Endothelial cell of umbilical vein (primary cell): ENCODE measurements around the gene CXorf66. TPM values are rescaled to one million over a fixed set of nuclear protein-coding genes. Genes with fewer than 3 reads are reported as not detected.

ENCODE experiments used
- BruUV-seq: library from RNA; stranded (reverse); fragments of 400-500 nt; replicated peaks from 2 replicates; lab custom pipeline; 2021; lab: Mats Ljungman, UMichigan
- CTCF ChIA-PET: fragments of 300-600, 350-600 bp; sonication (Branson Sonifier 250); formaldehyde crosslinking; loops from one replicate; lab custom pipeline; 2021; ENCODE audit warnings: antibody characterized with exemption, inconsistent platforms; lab: Charles Lee
- POLR2A ChIA-PET: fragments of 300-600, 350-600 bp; sonication (Branson Sonifier 250); formaldehyde crosslinking; loops from one replicate; lab custom pipeline; 2021; ENCODE audit warnings: antibody characterized with exemption, inconsistent platforms; lab: Charles Lee
- DNase-seq: peaks from one replicate; pipeline ENCODE4 v3.0.0-alpha.2; 2011; ENCODE audit warnings: low read depth, low spot score
- FAIRE-seq: peaks from 2 replicates; lab custom pipeline; 2011; peaks lifted over from hg19 to GRCh38; lab: Jason Lieb, UNC
- H2AFZ ChIP-seq: 2 replicates; pipeline ENCODE4 v1.6.0; 2012; ENCODE audit warnings: low read depth, low read length, control low read depth, inconsistent platforms
- H3K27ac ChIP-seq: 2 replicates; pipeline ENCODE4 v1.5.1; 2011; ENCODE audit warnings: low read depth, mild to moderate bottlenecking, control low read depth, low read length, moderate library complexity; ENCODE audit not compliant: insufficient read depth
- H3K27me3 ChIP-seq, 2 experiments: 2 replicates each; pipeline versions ENCODE4 v1.6.0 to v1.6.1; 2011; ENCODE audit warnings: low read length in 2 of 2, mixed read lengths in 1 of 2; ENCODE audit not compliant: control insufficient read depth in 2 of 2, insufficient read depth in 2 of 2
- H3K36me3 ChIP-seq, 2 experiments: 2 replicates in 1 of 2; 3 replicates in 1 of 2; pipeline ENCODE4 v1.5.1; 2011; ENCODE audit warnings: low read length in 2 of 2, mild to moderate bottlenecking in 1 of 2, moderate library complexity in 1 of 2; ENCODE audit not compliant: control insufficient read depth in 2 of 2, insufficient read depth in 2 of 2; ENCODE audit errors: extremely low read depth in 1 of 2
- H3K4me1 ChIP-seq: 3 replicates; pipeline ENCODE4 v1.5.1; 2011; ENCODE audit warnings: mild to moderate bottlenecking, low read length; ENCODE audit not compliant: control insufficient read depth, insufficient read depth; ENCODE audit errors: extremely low read depth
- H3K4me2 ChIP-seq: 2 replicates; pipeline ENCODE4 v1.6.1; 2011; ENCODE audit warnings: low read length, control low read depth, mixed read lengths; ENCODE audit not compliant: insufficient read depth
- H3K4me3 ChIP-seq, 3 experiments: fragments of 200-600 bp in 1 of 3; sonication (generic), shearing (Covaris generic) in 1 of 3; replicated peaks in 1 of 3; 2 replicates each; pipeline ENCODE4 v1.5.1; 2011 to 2016; ENCODE audit warnings: control low read depth in 3 of 3, low read length in 3 of 3, mild to moderate bottlenecking in 2 of 3, inconsistent platforms in 1 of 3, low read depth in 1 of 3, moderate library complexity in 1 of 3; ENCODE audit not compliant: insufficient read depth in 1 of 3
- H3K79me2 ChIP-seq: 2 replicates; pipeline ENCODE4 v1.6.0; 2012; ENCODE audit warnings: low read length, inconsistent platforms; ENCODE audit not compliant: control insufficient read depth, insufficient read depth
- H3K9ac ChIP-seq: replicated peaks from 2 replicates; pipeline ENCODE3; 2011; ENCODE audit warnings: low read length, control low read depth; ENCODE audit not compliant: insufficient read depth; ENCODE audit errors: extremely low read depth
- H3K9me1 ChIP-seq: replicated peaks from 3 replicates; pipeline ENCODE4 v1.6.0; 2011; ENCODE audit warnings: mild to moderate bottlenecking, low read length; ENCODE audit not compliant: control insufficient read depth, insufficient read depth; ENCODE audit errors: extremely low read depth
- H3K9me3 ChIP-seq: replicated peaks from 2 replicates; pipeline ENCODE4 v1.5.1; 2012; ENCODE audit warnings: low read length, inconsistent platforms; ENCODE audit not compliant: control insufficient read depth, insufficient read depth
- H4K20me1 ChIP-seq: replicated peaks from 2 replicates; pipeline ENCODE3; 2011; ENCODE audit warnings: mild to moderate bottlenecking, low read length; ENCODE audit not compliant: control insufficient read depth, insufficient read depth; ENCODE audit errors: extremely low read depth
- EZH2 ChIP-seq: IDR thresholded peaks from 2 replicates; pipeline ENCODE4 v1.6.1; 2012; ENCODE audit warnings: borderline replicate concordance, low read depth, mild to moderate bottlenecking, moderate library complexity, low read length, inconsistent platforms; ENCODE audit not compliant: severe bottlenecking
- FOS ChIP-seq: IDR thresholded peaks from 2 replicates; pipeline ENCODE4 v1.6.1; 2011; ENCODE audit warnings: mild to moderate bottlenecking, low read length, moderate library complexity, borderline replicate concordance; ENCODE audit not compliant: insufficient read depth
- GATA2 ChIP-seq: IDR thresholded peaks from 2 replicates; pipeline ENCODE4 v1.7.0; 2011; ENCODE audit warnings: low read depth, mild to moderate bottlenecking, moderate library complexity, mixed read lengths, low read length; ENCODE audit not compliant: insufficient read length, insufficient read depth
- JUN ChIP-seq: IDR thresholded peaks from 2 replicates; pipeline ENCODE4 v1.6.1; 2011; ENCODE audit warnings: borderline replicate concordance, low read depth; ENCODE audit not compliant: insufficient read length, insufficient read depth
- MYC ChIP-seq: IDR thresholded peaks from one replicate; pipeline ENCODE4 v1.6.1; 2011; ENCODE audit warnings: mild to moderate bottlenecking, low read depth, low read length
- POLR2A ChIP-seq: IDR thresholded peaks from 2 replicates; pipeline ENCODE4 v1.6.1; 2012; ENCODE audit warnings: low read depth, mild to moderate bottlenecking, control low read depth, low read length
- POLR2AphosphoS5 ChIP-seq: IDR thresholded peaks from 2 replicates; pipeline ENCODE4 v1.6.1; 2012; ENCODE audit warnings: low read depth, mild to moderate bottlenecking, control low read depth, low read length, moderate library complexity; ENCODE audit not compliant: insufficient read depth
- dilution Hi-C: fragments of 300-500 bp; cut with MboI; formaldehyde crosslinking; loops from one replicate; pipeline ENCODE4 v1.15.0; 2019; ENCODE audit warnings: low sequenced_read_pairs; ENCODE audit not compliant: extremely low pct_ligation_motif_present
- intact Hi-C: fragments of 100-400 bp; cut with micrococcal nuclease; formaldehyde crosslinking; loops from one replicate; pipeline ENCODE4 v1.10.0; 2022
- polyA plus RNA-seq, 4 experiments: library from polyadenylated mRNA; depleted of rRNA in 3 of 4; stranded (reverse) in 3 of 4; unstranded in 1 of 4; fragments of >200 nt; gene quantifications; 2 replicates each; pipeline versions ENCODE4 v1.2.1 to v1.2.3, GENCODE V29; 2011 to 2012; ENCODE audit warnings: missing spikeins in 1 of 4
- total RNA-seq: library from RNA; stranded (reverse); gene quantifications from 2 replicates; pipeline ENCODE4 v1.2.3, GENCODE V29; 2021
- TF ChIP-seq, protein P1 (sequence below), 2 donors: IDR thresholded peaks; 1 replicate in 1 of 2; 2 replicates in 1 of 2; pipeline ENCODE4 v1.5.1; 2011; ENCODE audit warnings: low read length in 2 of 2, mild to moderate bottlenecking in 2 of 2, moderate library complexity in 2 of 2, control low read depth in 1 of 2, inconsistent platforms in 1 of 2, low read depth in 1 of 2; ENCODE audit not compliant: insufficient read depth in 1 of 2; ENCODE audit errors: extremely low read depth in 1 of 2
- TF ChIP-seq, protein P2 (sequence below): IDR thresholded peaks from 2 replicates; pipeline ENCODE4 v1.6.1; 2011; ENCODE audit not compliant: insufficient read depth, insufficient read length

CXorf66 gene
- total and polyA plus RNA-seq, 2 donors (not counting 3 experiments of a cell fraction or from before 2014, with no cell fraction given), result not detected

DNA sequence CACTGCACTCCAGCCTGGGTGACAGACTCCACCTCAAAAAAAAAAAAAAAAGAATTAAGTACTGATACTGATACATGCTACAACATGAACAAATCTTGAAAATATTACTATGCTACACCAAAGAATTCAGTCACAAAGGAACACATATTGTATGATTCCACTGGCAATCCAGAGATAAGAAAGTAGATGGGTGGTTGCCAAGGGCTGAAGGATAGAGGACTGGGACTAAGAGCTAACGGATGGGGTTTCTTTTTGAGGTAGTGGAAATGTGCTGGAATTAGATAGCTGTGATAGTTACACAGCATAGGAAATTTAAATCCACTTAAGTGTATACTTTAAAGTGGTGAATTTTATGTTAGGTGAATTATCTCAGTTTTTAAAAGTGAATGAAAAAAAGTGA lies 45.0 kb downstream of the CXorf66 start:
- Histone ChIP-seq H4K20me1 (no peaks in the 10 kb centered on the region), H3K9me1 (no peaks in the 10 kb centered on the region), H2AFZ (no peak overlapping the region), H3K9ac (no peak overlapping the region), H3K27ac (no peak overlapping the region), H3K4me3 (no peak overlapping the region), H3K27me3 (no peaks in the 10 kb centered on the region), H3K36me3 (no peaks in the 10 kb centered on the region), H3K4me2 (no peak overlapping the region), H3K9me3 (no peaks in the 10 kb centered on the region), H3K4me1 (peaks cover 24% of the 10 kb centered on the region), H3K79me2 (peaks cover 39% of the 10 kb centered on the region)
- FAIRE-seq (no peak), DNase-seq (peak; percentile 48)
- intact Hi-C loops (no loop called here), dilution Hi-C loops (no loop called here)
- TF ChIP-seq EZH2 (no peak), GATA2 (no peak), POLR2A (no peak), FOS (no peak), MYC (no peak), POLR2AphosphoS5 (no peak), JUN (no peak)
- TF ChIP-seq, protein P1, sequence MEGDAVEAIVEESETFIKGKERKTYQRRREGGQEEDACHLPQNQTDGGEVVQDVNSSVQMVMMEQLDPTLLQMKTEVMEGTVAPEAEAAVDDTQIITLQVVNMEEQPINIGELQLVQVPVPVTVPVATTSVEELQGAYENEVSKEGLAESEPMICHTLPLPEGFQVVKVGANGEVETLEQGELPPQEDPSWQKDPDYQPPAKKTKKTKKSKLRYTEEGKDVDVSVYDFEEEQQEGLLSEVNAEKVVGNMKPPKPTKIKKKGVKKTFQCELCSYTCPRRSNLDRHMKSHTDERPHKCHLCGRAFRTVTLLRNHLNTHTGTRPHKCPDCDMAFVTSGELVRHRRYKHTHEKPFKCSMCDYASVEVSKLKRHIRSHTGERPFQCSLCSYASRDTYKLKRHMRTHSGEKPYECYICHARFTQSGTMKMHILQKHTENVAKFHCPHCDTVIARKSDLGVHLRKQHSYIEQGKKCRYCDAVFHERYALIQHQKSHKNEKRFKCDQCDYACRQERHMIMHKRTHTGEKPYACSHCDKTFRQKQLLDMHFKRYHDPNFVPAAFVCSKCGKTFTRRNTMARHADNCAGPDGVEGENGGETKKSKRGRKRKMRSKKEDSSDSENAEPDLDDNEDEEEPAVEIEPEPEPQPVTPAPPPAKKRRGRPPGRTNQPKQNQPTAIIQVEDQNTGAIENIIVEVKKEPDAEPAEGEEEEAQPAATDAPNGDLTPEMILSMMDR (IDR thresholded peaks at IDR 0.05; ENCODE audit: extremely low read depth in 1 of 2, insufficient read depth in 1 of 2, low read depth in 1 of 2, low read length in 2 of 2), result no peak
- TF ChIP-seq, protein P2, sequence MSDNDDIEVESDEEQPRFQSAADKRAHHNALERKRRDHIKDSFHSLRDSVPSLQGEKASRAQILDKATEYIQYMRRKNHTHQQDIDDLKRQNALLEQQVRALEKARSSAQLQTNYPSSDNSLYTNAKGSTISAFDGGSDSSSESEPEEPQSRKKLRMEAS, result no peak
- POLR2A ChIA-PET, result no interaction called here
- CTCF ChIA-PET, result no interaction called here
- no TSS peak for BruUV-seq
